HG02588 (cell line): ENCODE results near the gene MFSD1.
"Not testable (repeated sequence)": the region's sequence is repeated elsewhere in the genome, so short reads cannot be mapped to it uniquely, and the experiment has no call there.

Experiments used
- ATAC-seq: cut with Tn5 transposase; IDR thresholded peaks from one replicate; pipeline ENCODE4 v1.9.1; 2021; ENCODE audit warnings: mild to moderate bottlenecking, moderate library complexity; ENCODE audit not compliant: unreplicated experiment

Gene MFSD1

GRCh38 chr3:158775426-158776410 is 26.1 kb upstream of the MFSD1 start:
- ATAC-seq = no peak

- ATAC-seq = no peak
Observed at GRCh38 chr3:158776531-158776930, 25.3 kb upstream of the MFSD1 start.

GRCh38 chr3:158777161-158777873 is 24.5 kb upstream of the MFSD1 start:
- no peak for ATAC-seq

- no peak for ATAC-seq
Observed at GRCh38 chr3:158780766-158781165, 21.1 kb upstream of the MFSD1 start.

- no peak for ATAC-seq
Observed at GRCh38 chr3:158781191-158781590, 20.7 kb upstream of the MFSD1 start.

- no peak for ATAC-seq
Observed at GRCh38 chr3:158781849-158782248, 20.0 kb upstream of the MFSD1 start.

GRCh38 chr3:158782283-158782989 is 19.4 kb upstream of the MFSD1 start:
- no peak for ATAC-seq

GRCh38 chr3:158783051-158783450 is 18.8 kb upstream of the MFSD1 start:
- ATAC-seq = no peak

GRCh38 chr3:158785972-158786371 is 15.9 kb upstream of the MFSD1 start:
- no peak for ATAC-seq

- no peak for ATAC-seq
Observed at GRCh38 chr3:158788446-158788845, 13.4 kb upstream of the MFSD1 start.

- ATAC-seq = no peak
Observed at GRCh38 chr3:158789592-158789991, 12.3 kb upstream of the MFSD1 start.

- peak; percentile 75 for ATAC-seq
Observed at GRCh38 chr3:158790901-158791589, 10.8 kb upstream of the MFSD1 start.

GRCh38 chr3:158791590-158791920 is 10.3 kb upstream of the MFSD1 start:
- ATAC-seq = not testable (repeated sequence)

GRCh38 chr3:158792709-158793108 is 9.1 kb upstream of the MFSD1 start:
- ATAC-seq = no peak

- ATAC-seq = no peak
Observed at GRCh38 chr3:158794206-158794605, 7.6 kb upstream of the MFSD1 start.

GRCh38 chr3:158794936-158795518 is 6.8 kb upstream of the MFSD1 start:
- peak; percentile 52 for ATAC-seq

GRCh38 chr3:158801201-158801600 is 653 bp upstream of the MFSD1 start:
- ATAC-seq = no peak

- peak; percentile 23 for ATAC-seq
Observed at GRCh38 chr3:158802409-158803268, 785 bp downstream of the MFSD1 start.

GRCh38 chr3:158804441-158804840 is 2.6 kb downstream of the MFSD1 start:
- ATAC-seq = no peak

GRCh38 chr3:158808697-158809096 is 6.8 kb downstream of the MFSD1 start:
- ATAC-seq = no peak
